ENCODE results near the gene GARIN5A.

The GARIN5A gene

DNA sequence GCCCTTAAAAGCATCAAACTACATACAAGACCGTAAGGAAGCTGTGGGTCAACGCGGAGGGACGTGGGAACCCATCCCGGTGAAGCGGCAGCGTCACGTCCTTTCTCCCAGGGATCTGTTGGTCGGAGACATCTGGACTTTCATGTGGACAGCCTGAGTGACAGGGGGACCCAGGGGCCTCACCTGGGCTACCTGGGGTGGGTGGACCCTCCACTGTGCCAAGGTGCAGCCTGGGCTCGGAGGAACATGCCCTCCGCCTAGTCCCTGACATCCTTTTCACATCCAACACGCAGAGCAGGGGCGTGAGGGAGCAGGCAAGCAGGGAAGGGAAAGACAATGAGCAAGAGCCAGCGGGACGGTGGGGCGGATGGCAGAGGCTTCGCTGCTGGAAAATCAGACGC is 13.8 kb upstream of the GARIN5A start:
- no peak overlapping the region for H3K27ac ChIP-seq (replicated peaks)

DNA sequence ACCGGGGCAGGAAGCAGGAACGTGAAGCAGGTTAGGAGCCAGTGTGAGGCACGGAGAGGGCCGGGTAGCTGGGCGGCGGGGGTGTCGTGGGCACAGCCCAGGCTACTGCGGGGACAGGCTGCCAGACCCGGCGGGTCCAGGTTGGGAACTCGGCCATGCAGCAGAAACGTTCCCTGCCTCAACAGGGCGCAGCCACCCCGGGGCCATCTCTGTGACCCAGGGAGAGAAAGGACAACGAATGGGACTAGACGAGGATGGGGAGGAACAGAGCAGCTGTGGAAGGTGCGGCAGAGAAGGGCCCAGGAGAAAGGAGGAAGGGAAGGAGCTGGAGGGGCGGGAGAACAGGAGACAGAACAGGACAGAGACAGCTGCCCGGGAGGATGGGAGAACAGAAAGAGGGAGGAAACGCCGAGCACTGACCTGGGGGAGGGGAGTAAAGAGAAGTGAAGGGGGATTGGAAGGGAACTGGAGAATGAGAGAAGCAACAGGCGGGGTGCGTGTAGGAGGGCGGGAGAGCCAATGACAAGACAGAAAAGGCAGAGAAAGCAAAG is 12.9 kb upstream of the GARIN5A start:
- DNase-seq (ENCODE audit: low read depth in 1 of 2, low spot score in 1 of 2), result no peak
- Histone ChIP-seq H3K4me3 (replicated peaks; ENCODE audit: insufficient read depth, low read length) (no peak overlapping the region), H3K27ac (replicated peaks) (no peak overlapping the region), H3K27me3 (ENCODE audit: insufficient read depth, poor library complexity, severe bottlenecking) (peaks cover 2% of the 10 kb centered on the region)
- no peak for TF ChIP-seq GABPA (IDR thresholded peaks at IDR 0.05; ENCODE audit: low read depth)
- no peak for TF ChIP-seq SPI1 (IDR thresholded peaks at IDR 0.05; ENCODE audit: borderline replicate concordance, low read depth)
- TF ChIP-seq, protein P1, sequence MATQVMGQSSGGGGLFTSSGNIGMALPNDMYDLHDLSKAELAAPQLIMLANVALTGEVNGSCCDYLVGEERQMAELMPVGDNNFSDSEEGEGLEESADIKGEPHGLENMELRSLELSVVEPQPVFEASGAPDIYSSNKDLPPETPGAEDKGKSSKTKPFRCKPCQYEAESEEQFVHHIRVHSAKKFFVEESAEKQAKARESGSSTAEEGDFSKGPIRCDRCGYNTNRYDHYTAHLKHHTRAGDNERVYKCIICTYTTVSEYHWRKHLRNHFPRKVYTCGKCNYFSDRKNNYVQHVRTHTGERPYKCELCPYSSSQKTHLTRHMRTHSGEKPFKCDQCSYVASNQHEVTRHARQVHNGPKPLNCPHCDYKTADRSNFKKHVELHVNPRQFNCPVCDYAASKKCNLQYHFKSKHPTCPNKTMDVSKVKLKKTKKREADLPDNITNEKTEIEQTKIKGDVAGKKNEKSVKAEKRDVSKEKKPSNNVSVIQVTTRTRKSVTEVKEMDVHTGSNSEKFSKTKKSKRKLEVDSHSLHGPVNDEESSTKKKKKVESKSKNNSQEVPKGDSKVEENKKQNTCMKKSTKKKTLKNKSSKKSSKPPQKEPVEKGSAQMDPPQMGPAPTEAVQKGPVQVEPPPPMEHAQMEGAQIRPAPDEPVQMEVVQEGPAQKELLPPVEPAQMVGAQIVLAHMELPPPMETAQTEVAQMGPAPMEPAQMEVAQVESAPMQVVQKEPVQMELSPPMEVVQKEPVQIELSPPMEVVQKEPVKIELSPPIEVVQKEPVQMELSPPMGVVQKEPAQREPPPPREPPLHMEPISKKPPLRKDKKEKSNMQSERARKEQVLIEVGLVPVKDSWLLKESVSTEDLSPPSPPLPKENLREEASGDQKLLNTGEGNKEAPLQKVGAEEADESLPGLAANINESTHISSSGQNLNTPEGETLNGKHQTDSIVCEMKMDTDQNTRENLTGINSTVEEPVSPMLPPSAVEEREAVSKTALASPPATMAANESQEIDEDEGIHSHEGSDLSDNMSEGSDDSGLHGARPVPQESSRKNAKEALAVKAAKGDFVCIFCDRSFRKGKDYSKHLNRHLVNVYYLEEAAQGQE (IDR thresholded peaks at IDR 0.05; ENCODE audit: insufficient replicate concordance, low read depth), result no peak
- no peak for TF ChIP-seq CTCF (IDR thresholded peaks at IDR 0.05; ENCODE audit: insufficient read depth, low read length)
- TF ChIP-seq POLR2AphosphoS5 (IDR thresholded peaks at IDR 0.05; ENCODE audit: low read depth), result no peak

More for the DNA sequence above, 13.8 kb upstream of the GARIN5A start:
- TF ChIP-seq SPI1 (IDR thresholded peaks at IDR 0.05; ENCODE audit: borderline replicate concordance, low read depth), result no peak
- H3K27me3 ChIP-seq (ENCODE audit: insufficient read depth, poor library complexity, severe bottlenecking), result peaks cover 2% of the 10 kb centered on the region
- no peak overlapping the region for H3K4me3 ChIP-seq (replicated peaks; ENCODE audit: insufficient read depth, low read length)
- DNase-seq (ENCODE audit: low read depth in 1 of 2, low spot score in 1 of 2), result no peak

- TF ChIP-seq CTCF (IDR thresholded peaks at IDR 0.05; ENCODE audit: insufficient read depth, low read length), result no peak
- no peak for TF ChIP-seq GABPA (IDR thresholded peaks at IDR 0.05; ENCODE audit: low read depth)
- no peak for TF ChIP-seq POLR2AphosphoS5 (IDR thresholded peaks at IDR 0.05; ENCODE audit: low read depth)
- no peak for TF ChIP-seq SPI1 (IDR thresholded peaks at IDR 0.05; ENCODE audit: borderline replicate concordance, low read depth)
- TF ChIP-seq, protein P1 (IDR thresholded peaks at IDR 0.05; ENCODE audit: insufficient replicate concordance, low read depth), result no peak
- Histone ChIP-seq H3K27me3 (ENCODE audit: insufficient read depth, poor library complexity, severe bottlenecking) (peaks cover 2% of the 10 kb centered on the region), H3K4me3 (replicated peaks; ENCODE audit: insufficient read depth, low read length) (peak overlapping the region; percentile 11; the same call in 1 of the 2 replicates), H3K27ac (replicated peaks) (no peak overlapping the region)
- DNase-seq (ENCODE audit: low read depth in 1 of 2, low spot score in 1 of 2), result peak; percentile 7 to 48
These were observed 11.9 kb upstream of the GARIN5A start for GRCh38 chr19:50488389-50489194.

DNA sequence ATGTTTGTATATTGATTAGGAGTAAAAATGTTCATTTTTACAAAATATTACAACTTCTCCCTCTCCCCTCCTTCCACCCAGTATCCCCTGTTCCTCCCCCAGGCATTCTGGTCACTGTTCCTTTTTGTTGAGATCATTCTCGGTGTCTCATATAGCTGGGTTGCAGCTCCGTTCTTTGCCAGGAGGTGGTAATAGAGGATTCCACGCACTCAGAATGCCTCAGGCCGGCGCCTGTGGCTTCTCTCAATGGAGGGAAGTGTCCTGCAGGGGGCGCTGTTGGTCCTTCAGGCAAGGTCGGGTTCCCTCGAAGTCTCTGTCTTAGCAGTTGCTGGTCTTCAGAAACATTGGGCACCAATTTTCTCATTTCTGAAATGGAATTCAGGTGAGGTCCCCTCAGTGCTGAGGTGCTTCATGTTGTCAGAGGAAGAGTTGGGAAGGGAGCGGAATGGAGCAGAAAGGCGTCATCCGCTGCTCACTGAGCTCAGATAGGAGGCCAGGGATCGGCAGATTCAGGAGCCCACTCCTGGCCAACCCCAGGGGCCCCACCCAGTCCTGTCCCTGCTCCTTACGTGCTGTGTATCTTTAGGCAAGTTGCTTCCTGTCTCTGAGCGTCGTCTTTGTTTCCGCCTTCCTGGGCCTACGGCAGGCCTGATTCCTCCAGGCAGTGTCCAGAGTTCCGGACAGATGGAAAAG is 10.3 kb upstream of the GARIN5A start:
- Histone ChIP-seq H3K27me3 (ENCODE audit: insufficient read depth, poor library complexity, severe bottlenecking) (peaks cover 2% of the 10 kb centered on the region), H3K4me3 (replicated peaks; ENCODE audit: insufficient read depth, low read length) (no peak overlapping the region), H3K27ac (replicated peaks) (no peak overlapping the region)
- TF ChIP-seq SPI1 (IDR thresholded peaks at IDR 0.05; ENCODE audit: borderline replicate concordance, low read depth) (no peak), CTCF (IDR thresholded peaks at IDR 0.05; ENCODE audit: insufficient read depth, low read length) (no peak), POLR2AphosphoS5 (IDR thresholded peaks at IDR 0.05; ENCODE audit: low read depth) (no peak), GABPA (IDR thresholded peaks at IDR 0.05; ENCODE audit: low read depth) (no peak)
- TF ChIP-seq, protein P1 (IDR thresholded peaks at IDR 0.05; ENCODE audit: insufficient replicate concordance, low read depth), result no peak
- DNase-seq (ENCODE audit: low read depth in 1 of 2, low spot score in 1 of 2), result peak; percentile 26 to 43

All from HL-60 (cell line).